ENCODE measurements around the gene CCT2. TPM values are rescaled to one million over a fixed set of nuclear protein-coding genes. Genes with fewer than 3 reads are reported as not detected.
A peak's percentile ranks its signal among the peaks of the same experiment; 100 is the strongest.

The CCT2 gene
- total RNA-seq, 2 experiments from 2014 or later: 293 to 360 TPM

GRCh38 chr12:69563166-69563762, 22.0 kb upstream of the CCT2 start:
- Mint-ChIP-seq H3K4me3 (no peak overlapping the region), H3K36me3 (ENCODE audit: low read depth) (peaks cover 4% of the 10 kb centered on the region), H3K9me3 (ENCODE audit: low read depth) (no peaks in the 10 kb centered on the region), H3K27me3 (no peaks in the 10 kb centered on the region), H3K27ac (no peak overlapping the region), H3K4me1 (peaks cover 5% of the 10 kb centered on the region)
- ATAC-seq: no peak
- intact Hi-C loops (cut with DNase I, micrococcal nuclease): no loop called here
- no peak for DNase-seq
- ChIA-PET CTCF (interaction anchor here (2.0 kb wide), 1 partner anchor 8 kb away, joined by 11 read pairs; no protein-coding TSS in a partner anchor), POLR2A (interaction anchor here (0.5 kb wide), 1 partner anchor 167 kb away, joined by 3 read pairs; no protein-coding TSS in a partner anchor)

DNA sequence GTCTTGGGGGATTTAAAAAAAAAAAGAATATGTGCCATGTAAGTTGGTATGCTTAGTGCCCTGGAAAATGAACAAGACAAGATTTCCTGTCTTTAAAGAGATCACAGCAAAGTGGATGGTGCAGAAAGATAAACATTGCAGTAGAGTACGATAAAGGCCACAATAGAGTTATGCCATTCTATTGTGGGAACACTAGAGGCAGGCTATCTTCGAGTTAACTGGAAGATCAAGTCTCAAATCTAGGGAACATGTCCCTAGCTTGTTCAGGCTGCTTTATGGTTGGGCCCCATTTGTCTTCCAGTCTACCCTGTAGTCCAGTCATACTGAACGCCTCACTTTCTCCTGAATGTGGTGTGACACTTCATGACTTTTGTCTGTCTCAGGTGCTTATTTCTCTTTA, 18.7 kb upstream of the CCT2 start:
- no peaks in the 10 kb centered on the region for H3K27me3 Mint-ChIP-seq
- ATAC-seq (peak; percentile 40), DNase-seq (no peak)
- H3K27ac Mint-ChIP-seq: peak overlapping the region; percentile 16
- intact Hi-C loops (cut with DNase I, micrococcal nuclease): no loop called here
- no peaks in the 10 kb centered on the region for H3K9me3 Mint-ChIP-seq (ENCODE audit: low read depth)
- POLR2A ChIA-PET: no interaction called here
- peaks cover 10% of the 10 kb centered on the region for H3K36me3 Mint-ChIP-seq (ENCODE audit: low read depth)
- H3K4me1 Mint-ChIP-seq: peaks cover 16% of the 10 kb centered on the region
- no peak overlapping the region for H3K4me3 Mint-ChIP-seq
- CTCF ChIA-PET: interaction anchor here (1.0 to 2.4 kb wide), 4 partner anchors 25 to 208 kb away, joined by 3 to 10 read pairs (median 3); no protein-coding TSS in a partner anchor

GRCh38 chr12:69569236-69569635, 16.0 kb upstream of the CCT2 start:
- Mint-ChIP-seq H3K36me3 (ENCODE audit: low read depth) (peaks cover 19% of the 10 kb centered on the region), H3K4me3 (no peak overlapping the region), H3K9me3 (ENCODE audit: low read depth) (no peaks in the 10 kb centered on the region), H3K27ac (peak overlapping the region; percentile 52), H3K27me3 (no peaks in the 10 kb centered on the region), H3K4me1 (peaks cover 16% of the 10 kb centered on the region)
- no peak for ATAC-seq
- POLR2A ChIA-PET: interaction anchor here (0.6 kb wide), 2 partner anchors 26 to 99 kb away, joined by 3 to 6 read pairs; partner anchors contain the start of gene FRS2
- CTCF ChIA-PET: interaction anchor here (0.6 to 4.4 kb wide), 9 partner anchors 10 to 278 kb away, joined by 3 to 33 read pairs (median 12); partner anchors contain the start of gene CCT2
- no peak for DNase-seq
- intact Hi-C loops (cut with DNase I, micrococcal nuclease): no loop called here

- peak overlapping the region; percentile 0 for H3K27ac Mint-ChIP-seq
- H3K4me3 Mint-ChIP-seq: no peak overlapping the region
- no peak for ATAC-seq
- peaks cover 26% of the 10 kb centered on the region for H3K36me3 Mint-ChIP-seq (ENCODE audit: low read depth)
- intact Hi-C loops (cut with DNase I, micrococcal nuclease): loop anchor here (1.0 to 2.0 kb wide), 5 partner anchors 99 to 415 kb away; partner anchors contain the start of gene FRS2 (in 1 of the 2)
- CTCF ChIA-PET: interaction anchor here (0.7 to 4.4 kb wide), 23 partner anchors 7 to 415 kb away, joined by 3 to 39 read pairs (median 7); partner anchors contain the start of genes CCT2 and LYZ
- no peak for DNase-seq
- POLR2A ChIA-PET: no interaction called here
- peaks cover 16% of the 10 kb centered on the region for H3K4me1 Mint-ChIP-seq
- H3K9me3 Mint-ChIP-seq (ENCODE audit: low read depth): no peaks in the 10 kb centered on the region
- H3K27me3 Mint-ChIP-seq: no peaks in the 10 kb centered on the region
Measured at GRCh38 chr12:69570000-69570516, 15.2 kb upstream of the CCT2 start.

DNA sequence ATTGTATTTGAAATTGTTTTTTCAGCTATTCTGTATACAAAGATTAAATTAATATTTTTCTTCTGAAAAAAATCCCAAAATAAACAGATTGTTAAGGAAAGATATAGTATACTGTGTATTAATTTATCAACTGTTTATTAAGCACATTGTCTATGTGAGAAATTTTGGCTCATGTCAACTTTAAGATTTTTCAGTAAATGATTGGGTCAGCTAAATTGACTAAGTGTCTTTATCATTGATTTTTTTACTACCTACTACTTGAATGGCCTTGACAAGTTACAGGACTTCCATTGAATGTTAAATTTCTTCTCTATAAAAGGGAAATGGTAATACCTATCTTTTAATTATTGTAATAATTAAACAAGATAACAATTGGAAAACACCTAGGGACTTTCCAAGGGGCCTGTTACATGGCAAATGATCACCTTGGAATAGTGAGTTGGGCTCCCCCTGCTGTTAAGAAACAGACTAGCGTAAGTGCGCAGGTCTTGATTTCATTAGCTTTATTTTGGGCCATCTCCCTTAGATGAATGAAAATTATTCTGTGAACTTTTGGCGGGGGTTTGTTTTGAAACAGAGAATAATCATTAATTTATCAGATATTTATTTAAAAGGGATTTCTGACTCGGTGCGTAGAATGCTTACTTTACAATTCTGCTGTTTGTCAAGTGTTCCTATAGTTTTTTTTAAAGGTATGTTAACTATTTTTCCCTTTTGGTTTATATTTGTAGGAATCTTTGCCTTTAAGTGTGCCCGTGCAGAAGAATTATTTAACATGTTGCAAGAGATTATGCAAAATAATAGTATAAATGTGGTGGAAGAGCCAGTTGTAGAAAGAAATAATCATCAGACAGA, 14.5 kb upstream of the CCT2 start:
- H3K4me3 Mint-ChIP-seq: no peak overlapping the region
- no peaks in the 10 kb centered on the region for H3K9me3 Mint-ChIP-seq (ENCODE audit: low read depth)
- H3K27me3 Mint-ChIP-seq: no peaks in the 10 kb centered on the region
- ChIA-PET CTCF (interaction anchor here (0.6 to 4.4 kb wide), 33 partner anchors 8 to 416 kb away, joined by 3 to 39 read pairs (median 5); partner anchors contain the start of genes CCT2 and LYZ), POLR2A (interaction anchor here (0.6 to 0.7 kb wide), 2 partner anchors 13 to 1464 kb away, joined by 3 read pairs; no protein-coding TSS in a partner anchor)
- peaks cover 16% of the 10 kb centered on the region for H3K4me1 Mint-ChIP-seq
- ATAC-seq: peak; percentile 86
- peak; percentile 67 for DNase-seq
- H3K27ac Mint-ChIP-seq: no peak overlapping the region
- peaks cover 27% of the 10 kb centered on the region for H3K36me3 Mint-ChIP-seq (ENCODE audit: low read depth)
- intact Hi-C loops (cut with DNase I, micrococcal nuclease): loop anchor here (1.0 to 2.0 kb wide), 8 partner anchors 100 to 416 kb away; partner anchors contain the start of gene FRS2 (in 1 of the 2)

GRCh38 chr12:69575346-69575745, 9.9 kb upstream of the CCT2 start:
- Mint-ChIP-seq H3K4me1 (peaks cover 8% of the 10 kb centered on the region), H3K36me3 (ENCODE audit: low read depth) (peaks cover 26% of the 10 kb centered on the region), H3K27me3 (no peaks in the 10 kb centered on the region), H3K4me3 (no peak overlapping the region), H3K9me3 (ENCODE audit: low read depth) (no peaks in the 10 kb centered on the region), H3K27ac (no peak overlapping the region)
- ChIA-PET CTCF (interaction anchor here (1.0 kb wide), 1 partner anchor 11 kb away, joined by 5 read pairs; no protein-coding TSS in a partner anchor), POLR2A (no interaction called here)
- ATAC-seq: no peak
- no peak for DNase-seq
- intact Hi-C loops (cut with DNase I, micrococcal nuclease): no loop called here

DNA sequence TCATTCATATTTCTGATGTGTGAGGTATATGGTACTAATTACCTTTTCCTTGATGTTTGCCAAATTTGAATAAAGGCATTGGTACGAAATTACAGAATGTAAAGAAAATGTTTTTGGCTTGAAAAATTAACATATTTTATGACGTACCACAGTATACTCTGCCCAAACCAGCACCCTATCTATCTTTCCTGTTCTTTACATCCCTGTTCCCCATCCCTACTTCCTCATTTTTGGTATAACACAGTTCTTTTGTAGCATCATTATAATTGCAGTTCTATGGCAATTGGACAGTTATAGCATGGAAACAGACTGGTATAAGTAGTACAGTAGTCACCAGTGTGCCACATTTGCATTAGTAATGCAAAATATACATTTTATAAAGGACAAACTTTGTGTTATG, 7.0 kb upstream of the CCT2 start:
- H3K4me3 Mint-ChIP-seq: no peak overlapping the region
- intact Hi-C loops (cut with DNase I, micrococcal nuclease): no loop called here
- no peak overlapping the region for H3K27ac Mint-ChIP-seq
- peaks cover 8% of the 10 kb centered on the region for H3K4me1 Mint-ChIP-seq
- H3K9me3 Mint-ChIP-seq (ENCODE audit: low read depth): no peaks in the 10 kb centered on the region
- POLR2A ChIA-PET: no interaction called here
- no peaks in the 10 kb centered on the region for H3K27me3 Mint-ChIP-seq
- CTCF ChIA-PET: interaction anchor here (0.7 to 3.2 kb wide), 2 partner anchors 8 to 222 kb away, joined by 3 to 22 read pairs; no protein-coding TSS in a partner anchor
- no peak for ATAC-seq
- peaks cover 14% of the 10 kb centered on the region for H3K36me3 Mint-ChIP-seq (ENCODE audit: low read depth)
- no peak for DNase-seq

DNA sequence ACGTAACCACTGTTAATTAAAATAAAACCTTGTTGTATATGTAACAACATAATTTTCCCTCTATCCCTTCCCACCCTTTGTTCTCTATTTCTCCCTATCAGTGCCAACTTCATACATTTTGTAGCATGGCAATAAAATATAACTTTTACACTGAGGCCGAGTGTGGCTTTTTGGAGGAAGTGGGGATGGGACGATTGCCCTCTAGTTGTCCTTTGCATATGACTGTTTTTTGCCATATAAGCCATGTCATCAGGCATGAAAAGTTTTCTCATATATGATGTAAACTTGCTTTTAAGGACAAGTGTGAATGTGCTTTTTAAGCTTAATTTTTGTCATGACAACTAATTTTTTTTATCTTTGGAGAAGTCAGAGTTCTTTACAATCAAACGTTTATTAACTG, 6.2 kb upstream of the CCT2 start:
- Mint-ChIP-seq H3K27ac (no peak overlapping the region), H3K4me3 (no peak overlapping the region), H3K27me3 (no peaks in the 10 kb centered on the region), H3K9me3 (ENCODE audit: low read depth) (no peaks in the 10 kb centered on the region), H3K36me3 (ENCODE audit: low read depth) (peaks cover 10% of the 10 kb centered on the region), H3K4me1 (peaks cover 10% of the 10 kb centered on the region)
- ChIA-PET POLR2A (no interaction called here), CTCF (interaction anchor here (0.6 to 3.2 kb wide), 3 partner anchors 9 to 1600 kb away, joined by 3 to 22 read pairs (median 4); no protein-coding TSS in a partner anchor)
- DNase-seq: no peak
- intact Hi-C loops (cut with DNase I, micrococcal nuclease): no loop called here
- ATAC-seq: no peak

DNA sequence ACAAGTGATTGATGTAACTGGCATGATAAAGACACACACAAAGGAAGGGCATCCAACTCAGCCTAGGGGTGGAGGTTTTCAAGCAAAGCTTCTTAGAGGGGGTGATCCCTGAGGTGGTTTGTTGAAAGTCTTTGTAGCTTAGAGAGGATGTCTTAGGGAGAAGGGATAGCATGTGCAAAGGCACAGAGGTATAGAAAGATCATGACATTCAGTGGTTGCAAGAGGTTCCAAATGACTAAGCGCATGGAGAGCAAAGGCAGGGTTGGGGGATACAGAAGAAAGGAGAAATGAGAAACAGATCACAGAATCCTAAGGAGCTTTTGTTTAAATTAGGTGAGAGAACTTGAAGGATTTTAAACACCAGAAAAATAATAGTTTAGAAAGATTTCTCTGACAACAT, 5.2 kb upstream of the CCT2 start:
- Mint-ChIP-seq H3K4me1 (peaks cover 10% of the 10 kb centered on the region), H3K36me3 (ENCODE audit: low read depth) (peaks cover 2% of the 10 kb centered on the region), H3K9me3 (ENCODE audit: low read depth) (no peaks in the 10 kb centered on the region), H3K4me3 (no peak overlapping the region), H3K27ac (no peak overlapping the region), H3K27me3 (no peaks in the 10 kb centered on the region)
- DNase-seq (no peak), ATAC-seq (no peak)
- ChIA-PET CTCF (interaction anchor here (1.7 to 3.2 kb wide), 2 partner anchors 10 to 222 kb away, joined by 4 to 22 read pairs; no protein-coding TSS in a partner anchor), POLR2A (interaction anchor here (0.5 kb wide), 1 partner anchor 22 kb away, joined by 3 read pairs; no protein-coding TSS in a partner anchor)
- intact Hi-C loops (cut with DNase I, micrococcal nuclease): loop anchor here (10.0 kb wide), 2 partner anchors 155 to 765 kb away; partner anchors contain the start of gene RAB3IP (in 1 of the 2)

DNA sequence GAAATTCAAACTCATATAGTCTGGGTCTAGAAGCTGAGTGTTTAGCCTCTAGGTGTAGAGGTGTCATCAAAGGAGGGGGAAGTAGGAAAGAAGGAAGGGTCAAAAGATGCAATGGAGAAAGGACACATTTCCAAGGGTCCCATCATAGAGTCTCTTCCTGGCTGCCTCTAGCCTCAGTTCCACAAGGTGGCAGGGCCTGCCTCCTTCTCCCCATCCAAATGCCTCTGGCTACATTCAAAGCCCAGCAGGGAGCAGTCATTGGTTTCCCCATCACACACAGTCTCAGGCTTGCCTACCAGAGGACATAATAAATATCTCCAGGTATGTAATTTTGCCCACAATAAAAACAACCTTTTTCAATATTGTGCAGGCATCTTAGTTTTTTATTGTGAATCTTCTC, 2.1 kb upstream of the CCT2 start:
- no peaks in the 10 kb centered on the region for H3K9me3 Mint-ChIP-seq (ENCODE audit: low read depth)
- H3K27me3 Mint-ChIP-seq: no peaks in the 10 kb centered on the region
- intact Hi-C loops (cut with DNase I, micrococcal nuclease): loop anchor here (10.0 kb wide), 2 partner anchors 152 to 768 kb away; partner anchors contain the start of gene RAB3IP (in 1 of the 2)
- H3K27ac Mint-ChIP-seq: no peak overlapping the region
- no peak overlapping the region for H3K4me3 Mint-ChIP-seq
- ChIA-PET CTCF (interaction anchor here (2.8 kb wide), 1 partner anchor 12 kb away, joined by 17 read pairs; no protein-coding TSS in a partner anchor), POLR2A (no interaction called here)
- DNase-seq (peak; percentile 27), ATAC-seq (no peak)
- peaks cover 8% of the 10 kb centered on the region for H3K36me3 Mint-ChIP-seq (ENCODE audit: low read depth)
- H3K4me1 Mint-ChIP-seq: peaks cover 19% of the 10 kb centered on the region

DNA sequence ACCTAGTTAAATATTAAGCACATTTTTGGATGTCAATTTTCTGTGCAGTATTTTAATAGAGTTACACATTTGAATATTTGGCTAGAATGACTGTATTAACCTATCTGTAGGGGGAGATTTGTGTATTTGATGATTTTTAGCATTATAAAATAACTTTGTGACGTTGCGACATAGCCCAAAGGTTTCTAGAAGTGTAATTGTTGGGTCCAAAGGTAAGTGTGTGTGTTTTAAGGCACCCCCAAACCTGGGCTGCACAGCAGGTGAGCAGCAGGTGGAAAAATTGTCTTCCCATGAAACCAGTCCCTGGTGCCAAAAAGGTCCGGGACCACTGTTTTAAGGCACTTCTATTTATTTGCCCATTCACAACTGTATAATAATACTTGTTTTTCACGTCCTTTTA, 3.3 kb downstream of the CCT2 start:
- ChIA-PET POLR2A (no interaction called here), CTCF (no interaction called here)
- Mint-ChIP-seq H3K36me3 (ENCODE audit: low read depth) (peaks cover 51% of the 10 kb centered on the region), H3K9me3 (ENCODE audit: low read depth) (no peaks in the 10 kb centered on the region), H3K4me1 (peaks cover 39% of the 10 kb centered on the region), H3K27me3 (no peaks in the 10 kb centered on the region), H3K4me3 (no peak overlapping the region), H3K27ac (no peak overlapping the region)
- no peak for DNase-seq
- intact Hi-C loops (cut with DNase I, micrococcal nuclease): loop anchor here (5.0 to 10.0 kb wide), 5 partner anchors 116 to 779 kb away; partner anchors contain the start of genes CNOT2 (in 2 of the 2), FRS2 (in 1 of the 2), KCNMB4 (in 1 of the 2) and RAB3IP (in 1 of the 2)
- no peak for ATAC-seq
